SU-DHL-6 (cell line): ENCODE results near the gene PSMC2.

Source experiments
- CTCF ChIP-seq: fragments of 200-600 bp; sonication (generic); IDR thresholded peaks from one replicate; pipeline ENCODE4 v1.5.1; 2017; ENCODE audit warnings: antibody characterized with exemption, mild to moderate bottlenecking, low read length, moderate library complexity; ENCODE audit not compliant: insufficient read depth, poor library complexity, severe bottlenecking
- EZH2phosphoT487 ChIP-seq: fragments of 200-600 bp; sonication (generic), shearing (Covaris generic); conservative IDR thresholded peaks from 2 replicates; pipeline ENCODE4 v1.6.1; 2018; ENCODE audit warnings: mild to moderate bottlenecking, antibody characterized with exemption, low read length, moderate library complexity, mixed read lengths

- TF ChIP-seq CTCF (no peak), EZH2phosphoT487 (no peak)
Measured at GRCh38 chr7:103343332-103343731, 4.1 kb upstream of the PSMC2 start.
